Fibroblast of skin of right biceps (primary cell): ENCODE measurements around the gene KLRC4.
"Not testable (repeated sequence)": the region's sequence is repeated elsewhere in the genome, so short reads cannot be mapped to it uniquely, and the experiment has no call there.

Experiments
- DNase-seq: peaks from one replicate; pipeline ENCODE4 v3.0.0-alpha.2; 2013

The KLRC4 gene

DNA sequence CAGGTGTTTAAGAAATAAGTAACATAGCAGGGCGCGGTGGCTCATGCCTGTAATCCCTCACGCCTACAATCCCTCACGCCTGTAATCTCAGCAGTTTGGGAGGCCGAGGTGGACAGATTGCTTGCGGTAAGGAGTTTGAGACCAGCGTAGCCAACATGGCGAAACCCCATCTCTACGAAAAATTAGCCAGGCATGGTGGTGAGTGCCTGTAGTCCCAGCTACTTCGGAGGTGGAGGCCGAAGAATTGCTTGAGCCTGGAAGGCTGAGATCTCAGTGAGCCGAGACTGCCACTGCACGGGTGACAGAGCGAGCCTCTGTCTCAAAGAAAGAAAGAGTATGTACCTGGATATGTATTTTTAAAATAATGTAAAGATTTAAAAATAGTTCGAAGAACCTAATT, 13.4 kb downstream of the KLRC4 start:
- not testable (repeated sequence) for DNase-seq

DNA sequence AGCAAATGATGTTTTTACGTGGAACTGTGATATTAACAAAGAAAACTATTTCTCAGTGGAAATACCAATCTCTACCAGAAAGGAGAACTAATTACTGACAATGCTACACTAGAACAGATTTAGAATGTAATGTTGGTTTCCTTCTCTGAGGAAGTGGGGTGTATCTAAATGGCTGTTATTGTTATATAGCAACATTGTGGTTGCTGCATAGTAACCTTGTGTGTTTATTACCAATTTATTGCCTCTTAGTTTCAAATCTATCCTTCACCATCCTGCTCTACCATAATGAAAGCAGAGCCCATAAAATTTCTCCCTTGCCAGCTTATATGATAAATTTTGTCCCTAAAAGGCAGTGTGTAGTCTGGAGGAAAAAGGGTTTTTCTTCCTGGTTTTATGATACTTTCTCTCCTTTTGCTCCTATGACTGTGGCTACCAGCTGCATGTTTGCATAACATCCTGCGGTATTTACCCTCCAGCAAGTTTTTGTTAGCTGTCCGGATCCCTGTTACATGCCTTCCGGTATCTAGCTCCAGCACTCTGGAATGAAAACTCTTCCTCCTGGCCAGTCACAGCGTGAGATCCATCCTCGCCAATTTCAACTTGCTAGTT, 14.1 kb downstream of the KLRC4 start:
- DNase-seq = peak; percentile 29

DNA sequence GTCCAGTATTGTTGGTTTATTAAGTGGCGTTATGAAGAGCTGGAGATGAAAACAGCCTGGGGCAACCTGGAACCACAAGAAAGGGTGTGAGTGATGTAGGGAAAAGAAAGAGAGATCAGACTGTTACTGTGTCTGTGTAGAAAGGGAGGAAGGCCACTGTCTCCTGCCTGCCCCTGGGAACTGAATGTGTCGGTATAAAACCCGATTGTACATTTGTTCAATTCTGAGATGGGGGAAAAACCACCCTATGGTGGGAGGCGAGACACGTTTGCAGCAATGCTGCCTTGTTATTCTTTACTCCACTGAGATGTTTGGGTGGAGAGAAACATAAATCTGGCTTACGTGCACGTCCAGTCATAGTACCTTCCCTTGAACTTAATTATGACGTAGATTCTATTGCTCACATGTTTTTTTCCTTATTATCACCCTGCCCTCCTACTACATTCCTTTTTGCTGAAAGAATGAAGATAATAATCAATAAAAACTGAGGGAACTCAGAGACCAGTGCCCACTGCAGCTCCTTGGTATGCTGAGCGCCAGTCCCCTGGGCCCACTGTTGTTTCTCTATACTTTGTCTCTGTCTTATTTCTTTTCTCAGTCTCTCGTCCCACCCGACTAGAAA, 14.9 kb downstream of the KLRC4 start:
- DNase-seq = not testable (repeated sequence)

DNA sequence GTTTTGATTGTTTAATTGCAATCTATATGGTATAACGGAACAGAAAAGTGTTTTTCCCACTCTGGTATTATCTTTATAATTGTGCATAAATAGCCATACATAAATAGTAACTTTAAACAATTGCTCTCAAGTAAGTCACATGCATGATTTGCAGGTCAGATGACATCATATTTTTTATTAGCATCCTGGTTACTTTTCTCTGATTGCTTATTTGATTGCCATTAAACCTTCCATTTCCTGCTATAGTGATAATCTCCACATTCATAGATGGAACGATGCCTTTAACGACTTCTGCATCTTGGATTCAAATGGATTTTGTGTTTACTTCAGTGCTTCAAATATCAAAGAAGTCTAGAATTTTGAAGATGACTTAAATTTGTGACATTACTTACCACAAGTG, 16.3 kb downstream of the KLRC4 start:
- no peak for DNase-seq

DNA sequence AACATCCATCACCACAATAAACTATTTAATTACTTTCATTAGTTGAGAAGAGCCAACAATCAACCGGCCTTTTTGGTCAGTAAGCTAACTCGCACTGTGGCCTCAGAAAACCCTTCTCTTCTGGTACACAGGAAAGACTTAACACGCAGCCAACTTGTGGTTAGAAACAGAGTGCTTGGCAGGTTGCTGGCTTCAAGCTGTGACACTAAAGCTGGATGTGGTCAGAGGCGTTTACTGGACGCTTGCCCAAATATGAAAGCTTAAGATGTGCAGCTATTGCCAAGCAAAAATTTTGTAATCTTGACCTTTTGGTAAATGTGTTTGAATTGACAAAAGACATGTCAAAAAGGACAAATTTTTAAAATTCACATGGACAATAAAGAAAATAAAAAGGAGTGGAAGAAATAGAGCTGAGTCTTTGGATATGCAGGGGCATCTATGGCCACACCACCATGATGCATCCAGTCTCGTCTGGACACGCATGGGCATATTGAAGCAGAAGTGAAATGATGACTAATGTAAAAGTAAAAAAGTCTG, 17.1 kb downstream of the KLRC4 start:
- DNase-seq = peak; percentile 54

DNA sequence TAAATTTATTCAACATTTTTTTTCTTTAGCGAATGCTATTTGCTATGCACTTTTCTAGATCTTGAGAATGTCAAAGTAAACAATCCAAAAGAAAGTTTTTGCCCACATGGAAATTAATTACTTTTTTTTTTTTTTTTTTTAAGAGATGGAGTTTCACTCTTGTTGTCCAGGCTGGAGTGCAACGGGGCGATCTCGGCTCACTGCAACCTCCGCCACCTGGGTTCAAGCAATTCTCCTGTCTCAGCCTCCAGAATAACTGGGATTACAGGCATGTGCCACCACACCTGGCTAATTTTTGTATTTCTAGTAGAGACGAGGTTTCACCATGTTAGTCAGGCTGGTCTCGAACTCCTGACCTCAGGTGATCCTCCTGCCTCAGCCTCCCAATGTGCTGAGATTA, 18.6 kb downstream of the KLRC4 start:
- DNase-seq = not testable (repeated sequence)

DNA sequence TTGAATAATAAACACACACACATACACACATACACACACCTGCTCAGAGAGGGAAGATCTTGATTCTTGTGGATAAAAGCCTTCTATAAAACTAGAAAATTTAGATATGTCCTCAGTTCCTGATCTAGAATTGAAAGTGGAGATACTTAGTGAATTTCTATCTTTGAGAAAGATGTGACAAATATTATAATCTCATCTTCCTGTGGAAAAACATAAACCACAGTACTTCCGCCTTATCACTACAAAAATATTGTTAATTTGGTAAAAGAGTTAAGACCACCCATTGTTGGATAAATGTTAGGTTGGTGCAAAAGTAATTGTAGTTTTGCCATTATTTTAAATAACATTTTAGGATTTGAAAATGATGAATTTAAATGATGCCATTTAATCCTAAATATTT, 19.7 kb downstream of the KLRC4 start, which contains the start of gene KLRK1:
KLRK1 (minus strand) TSS at position 138 of the 400 bp plus-strand sequence. CDS start 1,231 bp downstream, outside the sequence.
- no peak for DNase-seq

DNA sequence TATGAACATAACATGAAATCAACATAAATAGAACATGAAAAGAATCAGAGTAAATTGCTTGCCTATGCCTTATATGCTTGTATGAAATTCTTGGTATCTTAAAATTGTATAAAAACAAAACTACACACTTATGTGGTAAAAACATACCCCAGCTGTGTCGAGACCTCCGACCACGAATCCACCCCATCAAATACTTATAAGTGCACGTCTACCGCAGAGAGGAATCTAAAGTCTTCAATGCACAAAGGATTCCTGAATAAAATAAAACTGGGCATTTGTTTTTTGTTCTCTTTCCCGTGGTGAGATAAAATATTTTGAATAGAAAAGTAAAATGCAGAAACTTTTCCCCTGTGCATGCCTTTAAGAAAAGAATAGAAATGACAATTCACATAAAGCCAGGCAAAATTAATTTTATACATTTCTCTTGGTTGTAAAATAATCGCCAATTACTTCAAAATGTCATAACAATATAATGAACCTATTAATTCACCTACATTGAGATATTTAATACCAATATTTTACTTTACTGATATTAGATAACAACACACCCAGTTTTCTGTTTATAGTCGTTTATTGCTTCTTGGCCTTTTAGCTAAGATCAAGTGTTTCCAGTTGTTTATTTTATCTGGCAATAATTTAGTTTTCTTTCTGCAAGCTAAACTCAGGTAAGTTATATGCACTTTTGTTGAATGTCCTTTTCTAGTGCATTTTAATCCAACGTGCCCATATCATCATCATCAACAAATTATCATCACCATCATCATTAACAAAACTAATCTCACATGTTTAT, 20.7 kb downstream of the KLRC4 start:
- DNase-seq = no peak

DNA sequence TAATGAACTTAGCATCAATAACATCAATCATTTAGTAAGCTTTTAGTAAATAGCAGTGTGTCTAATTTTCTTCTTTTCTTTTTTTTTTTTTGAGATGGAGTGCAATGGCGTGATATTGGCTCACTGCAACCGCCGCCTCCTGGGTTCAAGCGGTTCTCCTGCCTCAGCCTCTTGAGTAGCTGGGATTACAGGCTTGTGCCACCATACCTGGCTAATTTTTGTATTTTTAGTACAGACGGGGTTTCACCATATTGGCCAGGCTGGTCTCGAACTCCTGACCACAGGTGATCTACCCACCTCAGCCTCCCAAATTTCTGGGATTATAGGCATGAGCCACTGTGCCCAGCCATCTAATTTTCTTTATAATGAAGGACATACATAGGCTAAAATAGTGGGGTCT, 22.1 kb downstream of the KLRC4 start:
- not testable (repeated sequence) for DNase-seq

DNA sequence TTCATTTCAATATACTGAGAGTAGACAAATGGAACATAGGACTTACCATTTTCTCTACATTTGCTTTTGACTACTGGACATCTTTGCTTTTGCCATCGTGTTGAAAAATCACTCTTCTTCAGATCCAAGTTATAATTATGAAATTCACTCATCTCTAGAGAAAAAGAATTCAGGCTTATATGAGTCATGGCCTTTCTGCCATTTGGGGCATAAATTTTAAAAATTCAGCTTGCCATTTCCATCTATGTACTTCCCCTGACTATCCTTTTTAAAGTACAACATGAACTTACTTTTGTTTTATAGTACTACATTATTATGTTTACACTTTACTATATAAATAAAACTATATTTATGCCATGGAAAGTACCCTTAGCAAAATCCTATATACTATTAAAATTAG, 22.7 kb downstream of the KLRC4 start:
- no peak for DNase-seq

DNA sequence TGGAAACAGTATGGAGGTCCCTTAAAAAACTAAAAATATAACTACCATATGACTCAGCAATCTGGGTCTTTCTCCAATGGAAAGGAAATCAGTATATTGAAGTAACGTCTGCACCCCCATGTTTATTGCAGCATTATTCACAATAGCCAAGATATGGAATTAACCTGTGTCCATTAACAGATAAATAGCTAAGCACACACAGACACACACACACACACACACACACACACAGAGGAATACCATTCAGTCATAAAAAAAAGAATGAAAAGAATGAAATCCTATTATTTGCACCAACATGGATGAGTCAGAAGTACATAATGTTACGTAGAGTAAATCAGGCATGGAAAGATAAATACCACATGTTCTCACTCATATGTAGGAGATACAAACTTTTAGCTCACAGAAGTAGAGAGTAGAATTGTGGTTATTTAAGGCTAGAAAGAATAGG, 24.4 kb downstream of the KLRC4 start:
- DNase-seq = peak; percentile 85

DNA sequence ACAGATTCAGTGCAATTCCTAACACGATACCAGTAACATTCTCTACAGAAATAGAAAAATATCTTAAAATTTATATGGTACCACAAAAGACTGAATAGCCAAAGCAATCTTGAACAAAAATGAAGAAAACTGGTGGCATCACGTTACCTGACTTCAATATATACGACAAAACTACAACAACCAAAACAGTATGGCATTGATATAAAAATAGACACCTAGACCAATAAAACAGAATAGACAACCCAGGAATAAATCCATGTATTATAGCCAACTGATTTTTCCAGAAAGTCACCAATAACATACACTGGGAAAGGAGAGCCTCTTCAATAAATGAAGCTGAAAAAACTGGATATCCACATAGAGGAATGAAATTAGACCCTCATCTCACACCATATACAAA, 25.4 kb downstream of the KLRC4 start:
- DNase-seq = no peak

DNA sequence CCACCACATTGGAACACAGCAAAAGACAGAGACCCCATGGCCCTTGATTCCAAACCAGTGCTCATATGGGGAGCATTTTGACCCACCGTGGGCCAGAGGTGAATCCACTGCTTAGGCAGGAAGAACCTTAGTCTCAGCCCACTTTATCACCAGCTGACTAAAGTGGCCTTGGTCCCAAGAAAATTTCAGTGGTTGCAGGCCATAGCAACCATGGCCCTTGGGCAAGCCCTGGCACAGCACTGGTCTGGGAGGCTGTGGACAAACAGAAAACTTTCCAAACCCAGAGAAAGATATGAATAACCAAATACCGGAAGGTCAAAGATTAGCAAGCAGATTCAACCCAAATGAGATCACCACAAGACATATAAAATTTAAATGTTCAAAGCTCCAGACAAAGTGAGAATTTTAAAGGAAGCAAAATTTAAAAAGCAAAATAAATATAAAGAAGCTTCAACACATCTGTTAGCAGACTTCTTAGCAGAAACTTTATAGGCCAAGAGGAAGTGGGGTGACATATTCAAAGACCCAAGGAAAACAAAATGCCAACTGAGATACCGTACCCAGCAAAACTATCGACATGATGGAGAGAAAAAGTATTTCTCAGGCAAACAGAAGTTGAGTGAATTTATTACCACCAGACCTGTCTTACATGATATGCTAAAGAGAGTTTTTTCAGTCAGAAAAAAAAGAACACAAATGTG, 27.5 kb downstream of the KLRC4 start:
- DNase-seq = no peak

DNA sequence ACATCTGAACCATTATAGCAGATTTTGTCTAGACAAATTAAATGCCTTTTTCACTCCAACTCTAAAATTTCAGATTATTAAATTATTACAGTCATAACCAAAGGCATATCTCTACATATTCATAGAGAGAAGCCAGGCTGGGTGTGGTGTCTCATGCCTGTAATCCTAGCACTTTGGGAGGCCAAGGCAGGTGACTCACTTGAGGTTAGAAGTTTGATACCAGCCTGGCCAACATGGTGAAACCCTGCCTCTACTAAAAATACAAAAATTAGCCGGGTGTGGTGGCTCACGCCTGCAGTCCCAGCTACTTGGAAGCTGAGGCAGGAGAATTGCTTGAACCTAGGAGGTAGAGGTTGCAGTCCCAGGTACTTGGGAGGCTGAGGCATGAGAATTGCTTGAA, 30.8 kb downstream of the KLRC4 start:
- not testable (repeated sequence) for DNase-seq

DNA sequence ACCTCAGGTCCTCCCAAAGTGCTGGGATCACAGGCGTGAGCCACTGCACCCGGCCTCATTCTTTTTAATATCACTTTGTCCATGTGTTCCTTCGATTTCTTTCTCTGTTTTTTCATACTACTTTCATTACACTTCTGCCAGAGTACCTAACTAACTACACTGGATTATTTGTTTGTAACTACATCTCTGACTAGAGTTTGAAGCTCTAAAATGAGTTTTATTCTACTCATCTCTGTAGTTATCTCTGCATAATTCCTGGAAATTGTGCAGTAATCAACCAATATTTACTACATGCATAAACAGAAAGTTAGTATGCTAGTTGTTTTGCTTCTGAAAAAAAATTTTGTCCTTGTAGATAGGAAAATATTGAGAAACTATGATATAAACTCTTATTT, 34.9 kb downstream of the KLRC4 start:
- DNase-seq = no peak

DNA sequence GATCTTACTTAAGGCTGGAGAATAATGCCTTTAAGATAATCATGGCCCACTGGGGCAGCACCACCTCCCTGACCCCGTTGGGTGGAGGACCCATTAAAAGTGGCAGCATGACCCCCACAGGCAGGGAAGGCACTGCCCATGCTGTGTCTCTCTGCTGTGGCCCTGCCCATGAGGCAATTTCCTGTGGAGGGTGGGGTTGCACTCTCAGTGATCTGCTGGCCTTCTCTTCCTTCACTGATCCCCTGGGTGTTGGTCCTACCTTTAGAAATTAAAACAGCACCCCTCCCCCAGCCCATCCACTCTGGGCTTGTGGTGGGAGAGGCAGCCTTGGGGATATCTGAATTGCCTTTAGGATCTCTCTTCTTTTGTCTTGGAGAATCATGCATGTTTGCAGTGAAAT, 37.0 kb downstream of the KLRC4 start:
- no peak for DNase-seq

DNA sequence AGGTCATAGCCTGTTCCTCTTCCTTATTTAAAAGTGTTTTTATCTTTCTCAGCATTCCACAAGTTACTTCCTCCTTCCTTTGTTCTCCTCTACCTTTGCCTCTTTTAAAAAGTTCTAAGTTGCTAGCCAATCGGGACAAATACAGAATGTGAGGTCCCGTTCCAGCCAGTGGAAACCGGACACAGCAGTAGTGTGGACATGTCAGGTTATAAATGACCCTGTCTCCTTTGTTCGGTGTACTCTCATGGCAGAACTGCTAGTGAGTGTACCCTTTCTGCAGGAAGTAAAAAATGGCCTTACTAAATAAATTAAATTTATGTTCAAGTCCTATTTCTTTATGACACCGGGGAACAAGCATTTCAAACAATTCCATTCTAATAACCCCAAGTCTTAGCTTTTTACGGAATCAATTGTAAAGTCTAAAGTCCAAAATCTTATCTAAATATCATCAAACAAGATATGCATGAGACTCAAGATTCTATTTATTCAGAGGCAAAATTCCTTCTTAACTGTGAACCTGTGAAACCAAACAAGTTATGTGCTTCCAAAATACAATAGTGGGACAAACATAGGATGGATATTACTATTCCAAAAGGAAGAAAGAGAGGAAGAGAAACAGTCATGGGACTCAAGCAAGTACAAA, 37.5 kb downstream of the KLRC4 start:
- DNase-seq = not testable (repeated sequence)

DNA sequence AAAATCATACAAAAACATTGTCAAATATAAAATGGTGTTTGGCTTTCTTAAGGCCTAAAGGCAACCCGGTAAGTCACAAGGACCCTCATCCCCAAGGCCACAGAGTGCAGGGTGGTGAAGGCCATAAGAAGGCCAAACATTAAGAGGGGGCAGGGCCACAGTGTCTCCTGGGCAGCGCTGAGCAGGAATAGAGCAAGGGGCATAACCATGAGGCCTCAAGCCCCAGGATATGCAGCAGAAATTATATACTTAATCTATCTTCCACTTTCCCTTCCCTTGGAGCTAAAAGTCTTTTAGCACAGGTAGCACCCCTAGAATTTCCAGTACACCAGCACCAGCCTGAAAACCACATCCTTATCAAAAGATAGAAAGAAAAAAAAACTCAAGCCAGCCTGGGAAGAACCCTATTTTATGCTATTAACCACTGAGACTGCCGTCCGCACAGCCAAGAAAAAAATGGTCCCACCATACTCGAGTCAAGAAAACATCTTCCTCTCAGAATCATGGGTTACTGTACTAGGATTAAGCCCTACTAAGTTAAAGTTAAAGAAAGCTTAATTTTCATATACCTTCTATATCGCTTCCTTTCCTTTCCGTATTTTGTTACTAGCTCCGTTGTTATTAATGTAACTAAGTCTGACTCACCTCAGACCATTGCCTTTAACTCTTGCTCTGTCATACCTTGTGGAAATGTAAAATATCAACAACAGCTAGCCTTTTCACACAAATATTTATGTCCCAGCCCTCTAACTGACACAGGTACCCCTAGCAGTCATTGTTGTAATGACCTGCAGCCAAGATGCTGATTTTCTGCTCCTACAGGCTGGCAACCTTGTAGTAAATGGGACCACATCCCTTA, 39.8 kb downstream of the KLRC4 start:
- DNase-seq = no peak

DNA sequence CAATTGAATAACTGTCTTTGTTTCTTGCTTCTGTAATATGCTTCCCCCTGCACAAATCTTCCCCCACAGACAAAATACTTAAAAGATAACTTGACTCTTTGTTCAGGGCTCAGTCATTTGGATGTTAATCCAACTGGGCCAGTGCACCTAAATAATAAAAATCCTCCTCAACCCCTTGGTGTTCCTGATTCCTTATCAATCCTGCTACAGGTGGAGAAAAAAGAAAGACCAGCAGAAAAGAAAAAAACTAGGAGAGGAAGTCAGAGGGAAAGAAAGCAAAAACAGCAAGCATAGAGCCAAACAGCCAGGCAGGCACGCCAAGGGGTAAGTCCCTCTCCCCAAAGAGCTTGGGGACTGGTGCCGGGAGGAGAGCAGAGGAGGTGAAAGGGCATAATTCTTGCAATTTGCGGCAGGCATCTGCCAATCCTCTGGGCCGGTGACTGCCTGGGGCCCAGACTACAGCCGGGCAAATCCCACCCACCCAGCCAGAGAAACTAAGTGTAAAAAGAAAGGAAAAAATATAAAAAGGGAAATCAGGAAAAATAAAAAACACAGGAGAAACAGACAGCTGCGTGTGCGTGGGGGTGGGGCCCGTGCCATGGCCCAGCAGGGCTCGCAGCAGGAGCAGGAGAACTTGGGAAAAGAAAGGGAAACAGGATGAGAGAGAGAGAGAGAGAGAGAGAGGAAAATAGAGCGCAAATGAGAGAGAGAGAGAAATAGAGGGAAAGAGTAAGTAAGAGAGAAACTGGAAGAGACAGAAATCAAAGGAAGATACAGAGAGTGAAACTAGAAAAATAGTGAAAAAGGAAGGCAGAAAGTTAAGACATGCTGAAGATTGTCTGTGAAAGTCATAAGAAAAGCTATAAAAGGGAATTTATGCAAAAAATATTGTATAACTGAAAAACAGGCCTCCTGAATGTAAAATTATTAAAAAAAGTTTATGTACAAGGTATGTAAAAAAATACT, 41.1 kb downstream of the KLRC4 start:
- no peak for DNase-seq

DNA sequence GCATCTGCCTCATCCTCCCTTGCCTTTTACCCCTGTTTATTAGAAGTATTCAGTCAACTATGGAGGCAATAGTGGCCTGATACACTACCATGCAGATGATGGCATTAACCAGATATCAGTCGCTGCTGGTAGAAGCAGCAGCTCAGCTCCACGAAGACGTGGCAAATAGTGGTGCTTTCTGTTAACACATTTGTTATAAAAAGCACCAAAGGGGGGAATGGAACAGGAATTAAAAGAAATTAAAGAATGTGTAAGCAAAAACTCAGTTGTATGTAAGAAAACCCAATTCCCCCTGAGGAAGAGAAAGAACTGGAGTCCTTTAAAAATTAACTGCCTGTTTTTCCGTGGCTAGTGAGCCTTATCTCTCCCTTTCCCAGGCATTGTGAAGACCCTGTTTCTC, 41.8 kb downstream of the KLRC4 start:
- DNase-seq = not testable (repeated sequence)
